ENCODE measurements around the gene KCNQ2. TPM values are rescaled to one million over a fixed set of nuclear protein-coding genes. Genes with fewer than 3 reads are reported as not detected.

Gene KCNQ2
- total RNA-seq, 2 experiments from 2014 or later: not detected

DNA sequence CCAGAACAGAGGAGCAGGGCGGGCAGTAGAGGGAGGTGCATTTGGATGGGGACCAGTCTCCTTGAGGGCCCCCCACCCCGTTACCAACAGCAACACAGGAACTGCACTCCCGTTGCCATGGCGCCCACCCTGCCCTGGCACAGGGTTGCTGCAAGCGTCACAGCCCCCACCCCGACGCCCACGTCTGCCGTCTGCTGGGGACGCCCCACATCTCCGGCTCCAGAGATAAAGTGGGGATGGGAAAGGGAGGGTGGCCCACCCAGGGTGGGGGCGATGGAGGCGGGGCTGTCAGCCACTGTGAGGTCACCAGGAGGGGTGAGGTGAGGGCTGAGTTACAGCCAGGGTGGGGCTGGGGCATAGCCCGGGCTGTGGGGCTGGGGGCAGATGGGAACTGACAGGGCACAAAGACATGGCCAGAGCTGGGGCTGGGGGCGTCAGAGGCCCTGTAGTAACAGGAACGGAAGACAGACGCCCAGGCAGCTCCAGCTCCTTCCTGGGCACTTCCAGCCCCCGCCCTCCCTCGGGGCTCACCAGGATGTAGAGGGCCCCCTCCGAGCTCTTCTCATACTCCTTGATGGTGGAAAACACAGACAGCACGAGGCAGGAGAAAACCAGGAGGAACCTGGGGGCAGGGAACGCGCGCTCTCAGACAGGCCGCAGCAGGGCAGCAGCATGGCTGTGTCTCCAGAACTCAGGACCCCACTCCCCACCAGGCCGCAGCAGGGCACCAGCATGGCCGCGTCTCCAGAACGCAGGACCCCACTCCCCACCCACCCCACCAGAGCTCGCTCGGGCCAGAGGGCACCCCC is 26.0 kb downstream of the KCNQ2 start:
- ChIA-PET CTCF (interaction anchor here (1.4 kb wide), 1 partner anchor 50 kb away, joined by 5 read pairs; no protein-coding TSS in a partner anchor), POLR2A (no interaction called here)
- Mint-ChIP-seq H3K36me3 (ENCODE audit: low read depth) (no peaks in the 10 kb centered on the region), H3K9me3 (peaks cover 3% of the 10 kb centered on the region), H3K27me3 (no peaks in the 10 kb centered on the region), H3K4me1 (peaks cover 9% of the 10 kb centered on the region), H3K4me3 (no peak overlapping the region), H3K27ac (no peak overlapping the region)
- DNase-seq: no peak

DNA sequence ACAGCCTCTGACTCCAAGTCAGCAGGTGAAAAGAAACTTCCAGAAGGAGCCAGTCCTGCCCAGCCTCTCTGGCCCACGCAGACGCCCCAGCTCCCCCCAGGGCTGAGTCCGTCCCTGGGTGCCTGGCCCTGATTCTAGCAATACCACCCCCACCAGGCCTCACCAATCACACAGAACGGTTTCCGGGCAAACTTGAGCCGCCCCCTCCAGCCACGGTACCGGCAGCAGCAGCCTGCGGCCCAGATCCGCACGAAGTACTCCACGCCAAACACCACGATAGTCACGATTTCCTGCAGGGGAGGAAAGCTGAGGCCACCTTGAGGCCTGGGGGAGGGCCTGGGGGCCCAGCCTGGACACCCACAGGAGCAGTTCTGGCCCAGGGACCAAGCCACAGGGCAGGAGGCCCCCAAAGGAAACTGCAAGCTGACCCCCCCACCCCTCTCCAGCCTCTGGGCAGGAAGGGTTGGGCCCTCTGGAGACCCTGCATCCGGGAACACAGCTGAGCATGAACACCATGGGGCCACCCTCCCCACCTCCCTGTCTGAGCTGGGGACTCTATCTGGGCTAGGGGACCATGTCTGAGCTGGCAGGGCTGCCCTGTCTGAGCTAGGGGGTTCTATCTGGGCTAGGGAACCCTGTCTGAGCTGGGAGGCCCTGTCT is 27.2 kb downstream of the KCNQ2 start:
- DNase-seq: no peak
- H3K36me3 Mint-ChIP-seq (ENCODE audit: low read depth): no peaks in the 10 kb centered on the region
- H3K27ac Mint-ChIP-seq: no peak overlapping the region
- ChIA-PET CTCF (no interaction called here), POLR2A (no interaction called here)
- H3K4me1 Mint-ChIP-seq: peaks cover 16% of the 10 kb centered on the region
- peaks cover 2% of the 10 kb centered on the region for H3K27me3 Mint-ChIP-seq
- no peak overlapping the region for H3K4me3 Mint-ChIP-seq
- peaks cover 3% of the 10 kb centered on the region for H3K9me3 Mint-ChIP-seq

DNA sequence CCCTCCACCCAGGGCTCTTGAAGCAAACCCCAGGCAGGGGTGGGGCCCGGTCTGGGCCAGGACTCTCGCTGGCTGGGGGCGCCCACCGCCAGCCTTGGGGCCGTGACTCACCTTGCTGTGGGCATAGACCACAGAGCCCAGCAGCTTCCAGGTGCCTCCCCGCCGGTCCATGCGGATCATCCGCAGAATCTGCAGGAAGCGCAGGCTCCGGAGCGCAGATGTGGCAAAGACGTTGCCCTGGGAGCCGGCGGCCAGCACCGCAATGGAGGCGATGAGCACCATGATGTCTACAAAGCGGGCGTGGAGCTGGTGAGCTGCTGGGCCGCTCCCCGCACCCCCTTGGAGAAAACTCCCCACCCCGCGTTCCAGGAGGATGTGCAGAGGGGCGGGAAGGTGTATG is 27.9 kb downstream of the KCNQ2 start:
- no peak overlapping the region for H3K4me3 Mint-ChIP-seq
- H3K27ac Mint-ChIP-seq: no peak overlapping the region
- ChIA-PET CTCF (no interaction called here), POLR2A (no interaction called here)
- no peaks in the 10 kb centered on the region for H3K36me3 Mint-ChIP-seq (ENCODE audit: low read depth)
- H3K4me1 Mint-ChIP-seq: peaks cover 16% of the 10 kb centered on the region
- no peak for DNase-seq
- H3K27me3 Mint-ChIP-seq: peaks cover 2% of the 10 kb centered on the region
- peaks cover 3% of the 10 kb centered on the region for H3K9me3 Mint-ChIP-seq

DNA sequence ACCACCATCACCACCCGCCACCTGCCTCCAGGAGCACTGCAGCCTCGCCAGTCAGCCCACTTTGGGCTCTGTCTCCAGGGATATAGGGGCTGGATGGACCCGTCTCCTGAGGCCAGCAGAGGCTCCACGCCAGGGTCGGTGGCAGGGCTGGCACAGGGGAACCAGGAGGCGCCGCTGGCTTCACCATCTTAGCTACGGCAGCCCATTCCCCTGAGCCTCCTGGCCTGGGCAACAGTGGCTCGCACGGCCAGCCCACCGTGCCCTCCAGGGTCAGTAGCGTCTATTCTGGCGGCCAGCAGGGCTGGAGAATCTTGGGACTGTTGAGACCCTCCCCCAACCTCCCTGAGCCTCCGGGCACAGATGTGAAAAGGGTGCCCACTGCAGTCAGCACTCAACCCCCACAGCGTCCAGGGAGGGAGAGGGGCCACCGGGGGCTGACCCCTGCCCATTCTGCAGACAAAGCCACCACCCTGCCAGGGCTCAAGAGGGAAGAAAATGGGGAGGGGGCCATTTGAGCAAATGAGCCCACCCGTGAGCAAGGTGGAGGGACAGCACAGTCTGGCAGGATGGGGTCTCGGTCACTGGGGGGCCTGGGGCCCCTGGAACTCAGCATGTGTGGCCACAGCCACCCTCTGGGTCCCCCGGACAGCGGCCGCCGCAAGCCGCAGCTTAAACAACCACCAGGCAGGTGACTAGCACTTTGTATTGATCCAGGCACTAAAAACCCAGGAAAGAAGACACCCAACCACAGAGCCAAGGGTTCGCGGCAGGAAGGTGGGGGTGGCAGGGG is 28.7 kb downstream of the KCNQ2 start:
- H3K4me1 Mint-ChIP-seq: peaks cover 16% of the 10 kb centered on the region
- H3K9me3 Mint-ChIP-seq: peaks cover 3% of the 10 kb centered on the region
- H3K27ac Mint-ChIP-seq: peak overlapping the region; percentile 40
- ChIA-PET CTCF (no interaction called here), POLR2A (no interaction called here)
- H3K27me3 Mint-ChIP-seq: peaks cover 2% of the 10 kb centered on the region
- DNase-seq: no peak
- H3K4me3 Mint-ChIP-seq: no peak overlapping the region
- no peaks in the 10 kb centered on the region for H3K36me3 Mint-ChIP-seq (ENCODE audit: low read depth)

DNA sequence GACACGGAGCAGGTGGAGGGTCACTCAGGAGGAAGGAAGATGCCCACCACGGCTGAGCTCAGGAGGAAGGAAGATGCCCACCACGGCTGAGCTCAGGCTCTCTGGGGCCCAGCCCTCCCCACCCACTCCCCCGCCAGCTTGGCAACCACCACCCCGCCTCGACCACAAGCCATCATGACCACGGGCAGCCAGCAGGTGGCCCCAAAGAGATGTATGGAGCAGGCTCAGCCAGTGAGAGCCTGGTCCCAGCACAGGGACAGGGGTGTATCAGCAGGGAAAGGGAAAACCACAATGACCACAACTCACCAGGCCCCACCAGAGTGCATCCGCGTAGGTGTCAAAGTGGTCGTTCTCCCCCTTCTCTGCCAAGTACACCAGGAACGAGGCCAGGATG is 30.4 kb downstream of the KCNQ2 start:
- no peaks in the 10 kb centered on the region for H3K36me3 Mint-ChIP-seq (ENCODE audit: low read depth)
- peaks cover 16% of the 10 kb centered on the region for H3K4me1 Mint-ChIP-seq
- peaks cover 3% of the 10 kb centered on the region for H3K9me3 Mint-ChIP-seq
- H3K27ac Mint-ChIP-seq: peak overlapping the region; percentile 21
- POLR2A ChIA-PET: interaction anchor here (1.0 to 1.6 kb wide), 2 partner anchors 29 to 79 kb away, joined by 3 to 4 read pairs; no protein-coding TSS in a partner anchor
- CTCF ChIA-PET: interaction anchor here (1.5 kb wide), 1 partner anchor 266 kb away, joined by 3 read pairs; the partner anchor contains the start of genes ARFRP1 and ZGPAT
- H3K4me3 Mint-ChIP-seq: no peak overlapping the region
- peak; percentile 67 for DNase-seq
- peaks cover 5% of the 10 kb centered on the region for H3K27me3 Mint-ChIP-seq

DNA sequence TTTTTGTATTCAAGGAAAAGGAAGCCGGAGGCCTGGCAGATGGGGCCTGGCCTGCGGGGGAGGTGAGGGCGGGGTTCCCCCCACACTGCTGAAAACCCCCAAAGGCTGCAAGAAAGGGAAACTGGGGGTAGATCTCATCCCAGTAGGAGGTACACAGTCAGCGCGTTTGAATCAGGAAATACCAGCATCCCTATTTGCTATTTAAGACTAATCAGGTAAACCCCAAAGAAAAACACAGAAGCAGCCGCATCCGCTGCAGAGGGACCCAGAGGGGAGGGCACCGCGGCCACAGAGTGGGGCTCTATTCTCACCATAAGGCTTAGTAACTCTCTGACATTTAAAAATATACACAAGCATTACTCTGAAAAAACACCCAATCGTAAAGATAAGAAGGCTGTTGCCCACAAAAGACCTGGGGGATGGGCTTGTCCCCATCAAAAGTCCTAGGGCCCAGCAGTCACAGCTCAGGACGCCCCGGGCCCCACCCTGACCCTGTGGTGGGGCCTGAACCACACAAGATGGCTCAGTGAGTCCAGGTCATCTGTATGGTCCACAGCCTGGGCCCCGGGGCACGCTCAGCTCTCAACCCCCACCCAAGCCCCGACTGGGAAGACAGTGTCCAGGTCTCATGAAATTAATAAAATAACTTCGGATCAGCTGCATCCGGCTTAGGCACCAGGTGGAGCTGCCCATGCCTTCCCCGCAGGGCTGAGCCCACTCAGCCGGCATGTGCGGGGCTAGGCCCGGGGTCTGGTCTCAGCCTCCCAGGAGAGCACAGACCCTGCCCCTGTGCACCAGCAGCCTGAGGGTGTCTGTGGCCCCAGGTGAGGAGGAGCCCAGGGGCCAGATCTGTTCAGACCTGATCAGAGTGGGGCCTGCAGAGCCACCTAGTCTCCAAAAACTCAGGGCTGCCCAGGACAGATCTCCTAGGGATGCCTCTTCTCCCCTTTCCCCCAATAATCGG is 31.0 kb downstream of the KCNQ2 start:
- Mint-ChIP-seq H3K4me1 (peaks cover 16% of the 10 kb centered on the region), H3K27me3 (peaks cover 7% of the 10 kb centered on the region), H3K4me3 (no peak overlapping the region), H3K9me3 (peaks cover 3% of the 10 kb centered on the region), H3K27ac (peak overlapping the region; percentile 74), H3K36me3 (ENCODE audit: low read depth) (no peaks in the 10 kb centered on the region)
- ChIA-PET CTCF (interaction anchor here (1.5 kb wide), 1 partner anchor 266 kb away, joined by 3 read pairs; the partner anchor contains the start of genes ARFRP1 and ZGPAT), POLR2A (interaction anchor here (0.6 to 1.6 kb wide), 3 partner anchors 29 to 80 kb away, joined by 3 to 4 read pairs (median 3); no protein-coding TSS in a partner anchor)
- peak; percentile 42 for DNase-seq

DNA sequence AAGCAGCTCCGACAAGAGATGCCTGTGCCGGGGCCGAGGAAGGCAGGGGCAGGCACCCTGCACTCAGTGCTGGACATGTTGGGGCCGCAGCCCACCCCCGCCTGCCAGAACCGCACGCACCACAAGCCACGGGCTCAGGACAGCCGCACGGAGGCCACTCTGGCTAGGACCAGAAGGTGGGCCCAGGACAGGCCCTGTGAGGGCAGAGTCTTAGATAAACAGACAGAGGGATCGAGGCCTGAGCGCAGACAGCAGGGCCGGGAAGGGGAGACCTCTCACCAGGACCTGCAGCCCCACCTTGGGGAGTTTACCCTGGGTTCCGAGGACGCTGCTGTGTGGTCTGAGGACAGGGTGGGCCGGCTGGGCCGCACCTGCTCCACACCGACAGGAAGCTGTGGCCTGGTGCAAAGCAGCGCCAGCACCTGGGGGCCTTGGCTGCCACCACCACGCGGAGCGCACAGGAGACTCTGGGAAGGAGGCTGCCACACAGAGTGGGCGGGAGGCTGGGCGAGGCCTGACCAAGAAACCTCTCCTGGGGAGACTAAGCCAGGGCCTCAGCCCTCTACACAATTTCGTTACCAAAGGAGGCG is 32.0 kb downstream of the KCNQ2 start:
- Mint-ChIP-seq H3K36me3 (ENCODE audit: low read depth) (no peaks in the 10 kb centered on the region), H3K27me3 (peaks cover 7% of the 10 kb centered on the region), H3K4me3 (no peak overlapping the region), H3K4me1 (peaks cover 16% of the 10 kb centered on the region), H3K27ac (no peak overlapping the region), H3K9me3 (peaks cover 3% of the 10 kb centered on the region)
- ChIA-PET CTCF (no interaction called here), POLR2A (no interaction called here)
- DNase-seq: no peak

DNA sequence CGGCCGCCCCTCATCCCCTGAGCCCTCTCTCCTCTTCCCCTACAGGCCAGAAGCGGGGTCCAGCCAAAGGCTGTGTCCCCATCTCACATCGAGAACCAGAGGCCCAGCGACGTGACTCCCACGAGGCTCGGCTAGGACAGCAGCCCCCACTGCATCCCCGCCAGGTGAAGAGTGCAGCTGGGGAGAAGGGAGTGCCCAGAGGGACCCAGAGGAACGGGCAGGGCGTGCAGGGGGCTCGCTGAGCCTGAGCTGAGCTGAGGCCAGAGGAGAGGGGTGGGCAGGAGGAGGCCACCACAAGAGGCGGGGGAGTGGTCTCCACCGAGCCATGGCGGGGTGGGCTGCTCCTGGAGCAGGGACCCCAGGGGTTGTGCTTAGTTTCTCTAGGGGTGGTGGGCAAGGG is 32.6 kb downstream of the KCNQ2 start:
- no peaks in the 10 kb centered on the region for H3K36me3 Mint-ChIP-seq (ENCODE audit: low read depth)
- DNase-seq: no peak
- peaks cover 3% of the 10 kb centered on the region for H3K9me3 Mint-ChIP-seq
- no peak overlapping the region for H3K27ac Mint-ChIP-seq
- POLR2A ChIA-PET: no interaction called here
- peaks cover 19% of the 10 kb centered on the region for H3K4me1 Mint-ChIP-seq
- CTCF ChIA-PET: no interaction called here
- peaks cover 11% of the 10 kb centered on the region for H3K27me3 Mint-ChIP-seq
- no peak overlapping the region for H3K4me3 Mint-ChIP-seq

DNA sequence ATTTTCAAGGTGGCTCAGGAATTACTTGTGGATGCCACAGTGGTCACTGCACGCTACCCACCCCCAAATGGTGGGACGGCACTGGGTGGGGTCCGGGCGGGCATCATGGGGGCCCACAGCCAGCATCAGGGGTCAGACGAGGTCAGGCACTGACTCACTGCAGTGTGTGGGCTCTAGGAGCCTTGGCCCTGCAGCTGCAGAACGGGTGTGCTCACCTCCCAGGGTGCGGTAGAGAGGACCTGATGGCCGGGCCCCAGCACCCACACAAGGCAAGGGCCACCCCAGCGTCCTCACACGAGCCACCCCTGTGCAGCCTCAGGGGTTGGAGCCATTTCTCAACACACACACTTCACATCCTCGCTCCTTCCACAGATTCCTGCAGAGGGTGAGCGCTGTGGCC is 34.3 kb downstream of the KCNQ2 start:
- Mint-ChIP-seq H3K4me3 (no peak overlapping the region), H3K27me3 (peaks cover 12% of the 10 kb centered on the region), H3K4me1 (peaks cover 26% of the 10 kb centered on the region), H3K9me3 (peaks cover 3% of the 10 kb centered on the region), H3K27ac (no peak overlapping the region), H3K36me3 (ENCODE audit: low read depth) (no peaks in the 10 kb centered on the region)
- ChIA-PET CTCF (no interaction called here), POLR2A (no interaction called here)
- no peak for DNase-seq

DNA sequence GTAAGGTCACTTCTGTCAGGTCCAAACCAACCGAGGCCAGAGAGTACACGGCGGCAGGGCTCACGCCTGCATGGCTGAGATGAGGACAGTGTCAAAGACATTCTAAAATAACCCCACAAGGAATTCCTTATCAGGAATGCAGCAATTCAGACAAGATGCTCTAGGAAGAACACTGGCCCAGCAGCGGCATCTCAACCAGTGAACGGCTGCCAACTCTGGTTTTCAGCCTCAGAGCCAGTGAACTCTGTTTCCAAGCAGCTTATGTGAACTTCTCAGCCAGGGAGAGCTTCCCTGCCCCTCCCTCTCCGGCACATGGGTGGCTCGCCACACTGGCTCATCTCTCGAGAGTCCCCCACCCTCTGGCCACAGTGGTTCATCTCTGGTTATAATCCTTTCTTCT is 36.9 kb downstream of the KCNQ2 start:
- DNase-seq: no peak
- Mint-ChIP-seq H3K27me3 (peaks cover 10% of the 10 kb centered on the region), H3K4me1 (peaks cover 10% of the 10 kb centered on the region), H3K9me3 (no peaks in the 10 kb centered on the region), H3K27ac (no peak overlapping the region), H3K36me3 (ENCODE audit: low read depth) (peaks cover 2% of the 10 kb centered on the region), H3K4me3 (no peak overlapping the region)
- POLR2A ChIA-PET: interaction anchor here (1.1 kb wide), 1 partner anchor 85 kb away, joined by 3 read pairs; no protein-coding TSS in a partner anchor
- CTCF ChIA-PET: interaction anchor here (0.7 kb wide), 1 partner anchor 110 kb away, joined by 3 read pairs; no protein-coding TSS in a partner anchor

DNA sequence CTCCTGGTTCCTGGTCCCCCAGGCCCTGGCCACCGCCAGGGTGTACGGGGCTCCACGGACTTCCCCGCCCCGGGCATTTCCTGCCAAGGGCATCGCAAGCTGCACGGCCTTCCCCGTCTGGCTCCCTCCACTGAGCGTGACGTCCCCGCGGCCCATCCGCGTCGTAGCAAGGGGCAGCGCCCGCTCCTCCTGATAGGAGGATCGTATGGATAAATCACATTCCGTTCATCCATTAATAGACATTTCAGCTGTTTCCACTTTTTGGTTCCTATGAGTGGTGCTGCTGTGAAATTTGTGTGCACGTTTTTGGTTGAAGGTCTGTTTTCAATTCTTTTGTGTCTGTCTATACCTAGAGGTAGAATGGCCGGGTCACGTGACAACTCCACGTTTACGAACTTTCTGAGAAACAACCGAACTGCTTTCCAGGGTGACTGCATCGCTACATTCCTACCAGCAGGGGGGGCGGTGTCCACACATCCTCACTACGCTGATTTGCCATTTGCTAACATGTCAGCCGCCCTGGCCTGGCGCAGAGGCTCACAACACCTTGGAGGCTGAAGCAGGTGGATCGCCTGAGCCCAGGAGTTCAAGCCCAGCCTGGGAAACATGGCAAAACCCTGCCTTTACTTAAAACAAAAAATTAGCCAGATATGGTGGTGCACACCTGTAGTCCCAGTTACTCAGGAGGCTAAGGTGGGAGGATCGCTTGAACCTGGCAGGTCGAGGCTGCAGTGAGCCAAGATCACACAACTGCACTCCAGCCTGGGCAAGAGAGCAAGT is 37.7 kb downstream of the KCNQ2 start:
- H3K4me1 Mint-ChIP-seq: peaks cover 10% of the 10 kb centered on the region
- H3K27ac Mint-ChIP-seq: peak overlapping the region; percentile 55
- peak; percentile 83 for DNase-seq
- H3K9me3 Mint-ChIP-seq: no peaks in the 10 kb centered on the region
- H3K27me3 Mint-ChIP-seq: peaks cover 10% of the 10 kb centered on the region
- CTCF ChIA-PET: interaction anchor here (0.7 to 1.4 kb wide), 2 partner anchors 40 to 121 kb away, joined by 3 to 4 read pairs; no protein-coding TSS in a partner anchor
- POLR2A ChIA-PET: interaction anchor here (1.1 kb wide), 1 partner anchor 85 kb away, joined by 3 read pairs; no protein-coding TSS in a partner anchor
- H3K36me3 Mint-ChIP-seq (ENCODE audit: low read depth): peaks cover 2% of the 10 kb centered on the region
- H3K4me3 Mint-ChIP-seq: no peak overlapping the region
